Measurements from ENCODE around the gene MKRN2. TPM values are rescaled to one million over a fixed set of nuclear protein-coding genes. Genes with fewer than 3 reads are reported as not detected.

Gene MKRN2
- total RNA-seq, 1 donor from 2014 or later, result 21.7 TPM

DNA sequence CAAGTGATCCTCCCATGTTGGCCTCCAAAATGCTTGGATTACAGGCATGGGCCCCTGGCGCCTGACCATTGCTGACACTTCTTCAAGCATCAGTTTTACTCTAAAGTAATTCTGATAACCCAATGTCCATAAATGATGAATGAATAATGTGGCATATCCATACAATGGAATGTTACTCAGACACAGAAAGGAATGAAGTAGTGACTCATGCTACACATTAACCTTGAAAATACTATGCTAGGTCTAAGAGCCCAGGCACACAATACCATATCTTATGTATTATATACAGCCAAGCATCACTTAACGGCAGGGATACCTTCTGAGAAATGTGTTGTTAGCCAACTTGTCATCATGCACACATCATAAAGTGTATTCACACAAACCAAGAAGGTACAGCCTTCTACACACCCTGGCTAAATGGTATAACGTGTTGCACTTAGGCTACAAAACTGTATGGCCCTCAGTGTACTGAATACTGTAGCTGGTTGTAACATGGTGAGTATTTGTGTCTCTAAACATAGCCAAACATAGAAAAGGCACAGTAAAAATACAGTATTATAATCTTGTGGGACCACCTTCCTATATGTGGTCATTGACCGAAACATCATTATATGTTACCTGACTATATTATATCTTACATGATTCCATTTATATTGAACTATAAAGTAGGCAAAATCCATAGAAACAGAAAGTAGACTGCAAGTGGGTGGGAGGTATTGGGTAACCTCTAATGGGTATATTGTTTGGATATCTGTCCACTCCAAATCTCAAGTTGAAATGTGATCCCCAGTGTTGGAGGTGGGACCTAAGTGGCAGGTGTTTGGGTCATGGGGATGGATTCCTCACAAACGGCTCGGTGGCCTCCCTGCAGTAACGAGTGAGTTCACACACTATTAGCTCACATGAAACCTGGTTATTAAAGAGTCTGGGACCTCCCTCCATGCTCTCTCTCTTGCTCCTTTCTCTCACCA is 31.4 kb downstream of the MKRN2 start:
- intact Hi-C loops (cut with DNase I), result no loop called here
- no peaks in the 10 kb centered on the region for H3K27me3 ChIP-seq (ENCODE audit: low read depth)
- H3K27ac ChIP-seq, result no peak overlapping the region
- H3K4me1 ChIP-seq, result no peaks in the 10 kb centered on the region
- TF ChIP-seq, protein P1, sequence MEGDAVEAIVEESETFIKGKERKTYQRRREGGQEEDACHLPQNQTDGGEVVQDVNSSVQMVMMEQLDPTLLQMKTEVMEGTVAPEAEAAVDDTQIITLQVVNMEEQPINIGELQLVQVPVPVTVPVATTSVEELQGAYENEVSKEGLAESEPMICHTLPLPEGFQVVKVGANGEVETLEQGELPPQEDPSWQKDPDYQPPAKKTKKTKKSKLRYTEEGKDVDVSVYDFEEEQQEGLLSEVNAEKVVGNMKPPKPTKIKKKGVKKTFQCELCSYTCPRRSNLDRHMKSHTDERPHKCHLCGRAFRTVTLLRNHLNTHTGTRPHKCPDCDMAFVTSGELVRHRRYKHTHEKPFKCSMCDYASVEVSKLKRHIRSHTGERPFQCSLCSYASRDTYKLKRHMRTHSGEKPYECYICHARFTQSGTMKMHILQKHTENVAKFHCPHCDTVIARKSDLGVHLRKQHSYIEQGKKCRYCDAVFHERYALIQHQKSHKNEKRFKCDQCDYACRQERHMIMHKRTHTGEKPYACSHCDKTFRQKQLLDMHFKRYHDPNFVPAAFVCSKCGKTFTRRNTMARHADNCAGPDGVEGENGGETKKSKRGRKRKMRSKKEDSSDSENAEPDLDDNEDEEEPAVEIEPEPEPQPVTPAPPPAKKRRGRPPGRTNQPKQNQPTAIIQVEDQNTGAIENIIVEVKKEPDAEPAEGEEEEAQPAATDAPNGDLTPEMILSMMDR (IDR thresholded peaks at IDR 0.05), result no peak
- H3K36me3 ChIP-seq, result peaks cover 99% of the 10 kb centered on the region
- DNase-seq, result no peak
- no peaks in the 10 kb centered on the region for H3K9me3 ChIP-seq
- H3K4me3 ChIP-seq, result no peak overlapping the region
- ATAC-seq, result peak; percentile 73 to 75

GRCh38 chr3:12590096-12590495 is 33.2 kb downstream of the MKRN2 start:
- Histone ChIP-seq H3K9me3 (no peaks in the 10 kb centered on the region), H3K4me1 (no peaks in the 10 kb centered on the region), H3K27me3 (ENCODE audit: low read depth) (no peaks in the 10 kb centered on the region), H3K27ac (no peak overlapping the region), H3K36me3 (peaks cover 99% of the 10 kb centered on the region), H3K4me3 (no peak overlapping the region)
- DNase-seq (no peak), ATAC-seq (peak; percentile 54 to 65)
- TF ChIP-seq, protein P1 (IDR thresholded peaks at IDR 0.05), result no peak
- intact Hi-C loops (cut with DNase I), result no loop called here

DNA sequence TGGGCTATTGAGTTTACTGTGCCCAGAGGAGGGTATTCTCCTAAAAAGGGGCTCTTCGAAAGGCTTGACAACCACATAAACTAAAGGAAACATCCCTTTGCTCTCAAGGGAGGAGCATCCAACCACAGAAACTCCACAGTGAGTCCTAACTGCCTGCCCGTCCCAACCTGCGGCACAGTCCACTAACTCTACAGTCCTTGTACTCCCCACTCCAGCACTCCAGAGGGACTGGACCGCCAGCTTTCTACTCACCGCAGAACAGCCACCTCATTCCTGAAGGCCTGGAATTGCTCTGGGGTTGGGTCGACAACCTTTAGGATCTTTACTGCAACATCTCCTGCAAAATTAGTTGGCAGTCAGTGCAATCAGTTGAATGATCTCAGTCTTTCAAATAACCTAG is 34.6 kb downstream of the MKRN2 start:
- Histone ChIP-seq H3K27ac (no peak overlapping the region), H3K9me3 (no peaks in the 10 kb centered on the region), H3K27me3 (ENCODE audit: low read depth) (no peaks in the 10 kb centered on the region), H3K36me3 (peaks cover 99% of the 10 kb centered on the region), H3K4me1 (no peaks in the 10 kb centered on the region), H3K4me3 (no peak overlapping the region)
- TF ChIP-seq, protein P1 (IDR thresholded peaks at IDR 0.05), result no peak
- DNase-seq (no peak), ATAC-seq (no peak)
- intact Hi-C loops (cut with DNase I), result no loop called here

DNA sequence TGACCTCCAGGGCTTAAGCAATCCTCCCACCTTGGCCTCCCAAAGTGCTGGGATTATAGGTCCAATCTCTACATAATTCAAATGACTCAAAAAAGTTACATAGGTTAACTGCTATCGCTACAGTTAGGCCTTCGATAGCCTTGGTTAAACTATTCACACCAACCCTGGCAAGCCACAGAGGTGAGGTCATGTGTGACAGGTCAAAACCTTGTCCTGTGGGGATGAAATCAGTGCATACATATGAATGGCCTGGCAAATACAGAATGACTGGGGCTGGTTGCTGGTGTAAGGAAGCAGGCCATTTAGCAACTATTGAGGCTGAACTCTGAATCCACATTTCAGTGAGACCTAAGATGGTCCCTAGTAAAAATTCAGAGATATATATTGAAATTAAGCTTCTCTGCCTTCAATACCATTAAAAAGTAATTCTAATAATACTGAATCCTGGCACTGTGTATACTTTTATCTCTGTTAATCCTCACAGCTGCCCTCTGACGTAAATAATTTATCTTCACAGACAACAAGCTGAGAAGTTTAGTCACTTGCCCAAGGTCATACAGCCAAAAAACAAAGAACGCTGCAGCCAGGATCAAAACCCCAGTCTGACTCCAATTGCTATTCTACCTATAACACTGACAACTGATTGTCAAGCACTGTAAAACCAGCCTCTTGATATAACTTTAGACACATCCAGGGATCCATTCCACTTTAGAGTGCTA is 35.3 kb downstream of the MKRN2 start:
- ATAC-seq (no peak), DNase-seq (no peak)
- Histone ChIP-seq H3K36me3 (peaks cover 99% of the 10 kb centered on the region), H3K4me3 (no peak overlapping the region), H3K4me1 (no peaks in the 10 kb centered on the region), H3K27ac (no peak overlapping the region), H3K27me3 (ENCODE audit: low read depth) (no peaks in the 10 kb centered on the region), H3K9me3 (no peaks in the 10 kb centered on the region)
- TF ChIP-seq, protein P1 (IDR thresholded peaks at IDR 0.05), result no peak
- intact Hi-C loops (cut with DNase I), result no loop called here

GRCh38 chr3:12593473-12593872 is 36.6 kb downstream of the MKRN2 start:
- TF ChIP-seq, protein P1 (IDR thresholded peaks at IDR 0.05), result no peak
- intact Hi-C loops (cut with DNase I), result no loop called here
- ATAC-seq, result no peak
- Histone ChIP-seq H3K36me3 (peaks cover 99% of the 10 kb centered on the region), H3K4me1 (no peaks in the 10 kb centered on the region), H3K27ac (no peak overlapping the region), H3K9me3 (no peaks in the 10 kb centered on the region), H3K27me3 (ENCODE audit: low read depth) (no peaks in the 10 kb centered on the region), H3K4me3 (no peak overlapping the region)
- no peak for DNase-seq

Data from lower lobe of right lung (tissue), 2 donors.